ENCODE results near the gene KLF13.
A peak's percentile ranks its signal among the peaks of the same experiment; 100 is the strongest.
"Not testable (repeated sequence)": the region's sequence is repeated elsewhere in the genome, so short reads cannot be mapped to it uniquely, and the experiment has no call there.

KLF13 gene

GRCh38 chr15:31352339-31352751 is 25.7 kb downstream of the KLF13 start:
- peak overlapping the region in 2 of 3 experiments; percentile 17 to 78 for H3K27ac Mint-ChIP-seq
- H3K27me3 Mint-ChIP-seq (ENCODE audit: low read depth): no peaks in the 10 kb centered on the region
- TF ChIP-seq, protein P1, sequence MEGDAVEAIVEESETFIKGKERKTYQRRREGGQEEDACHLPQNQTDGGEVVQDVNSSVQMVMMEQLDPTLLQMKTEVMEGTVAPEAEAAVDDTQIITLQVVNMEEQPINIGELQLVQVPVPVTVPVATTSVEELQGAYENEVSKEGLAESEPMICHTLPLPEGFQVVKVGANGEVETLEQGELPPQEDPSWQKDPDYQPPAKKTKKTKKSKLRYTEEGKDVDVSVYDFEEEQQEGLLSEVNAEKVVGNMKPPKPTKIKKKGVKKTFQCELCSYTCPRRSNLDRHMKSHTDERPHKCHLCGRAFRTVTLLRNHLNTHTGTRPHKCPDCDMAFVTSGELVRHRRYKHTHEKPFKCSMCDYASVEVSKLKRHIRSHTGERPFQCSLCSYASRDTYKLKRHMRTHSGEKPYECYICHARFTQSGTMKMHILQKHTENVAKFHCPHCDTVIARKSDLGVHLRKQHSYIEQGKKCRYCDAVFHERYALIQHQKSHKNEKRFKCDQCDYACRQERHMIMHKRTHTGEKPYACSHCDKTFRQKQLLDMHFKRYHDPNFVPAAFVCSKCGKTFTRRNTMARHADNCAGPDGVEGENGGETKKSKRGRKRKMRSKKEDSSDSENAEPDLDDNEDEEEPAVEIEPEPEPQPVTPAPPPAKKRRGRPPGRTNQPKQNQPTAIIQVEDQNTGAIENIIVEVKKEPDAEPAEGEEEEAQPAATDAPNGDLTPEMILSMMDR (IDR thresholded peaks at IDR 0.05; ENCODE audit: unreplicated experiment in 3 of 3): no peak

GRCh38 chr15:31352911-31353811 is 26.5 kb downstream of the KLF13 start:
- Mint-ChIP-seq H3K27ac (peak overlapping the region; percentile 27 to 78 (median 73)), H3K4me3 (peak overlapping the region; percentile 1 to 47 (median 7)), H3K9me3 (no peaks in the 10 kb centered on the region), H3K36me3 (ENCODE audit: low read depth) (no peaks in the 10 kb centered on the region), H3K4me1 (peaks cover 62% of the 10 kb centered on the region), H3K27me3 (ENCODE audit: low read depth) (no peaks in the 10 kb centered on the region)
- TF ChIP-seq, protein P1 (IDR thresholded peaks at IDR 0.05; ENCODE audit: unreplicated experiment in 3 of 3): no peak

More at GRCh38 chr15:31352339-31352751, 25.7 kb downstream of the KLF13 start:
- Mint-ChIP-seq H3K9me3 (no peaks in the 10 kb centered on the region), H3K36me3 (ENCODE audit: low read depth) (no peaks in the 10 kb centered on the region), H3K4me1 (peaks cover 57% of the 10 kb centered on the region), H3K4me3 (peak overlapping the region in 2 of 3 experiments; percentile 2 to 47)

DNA sequence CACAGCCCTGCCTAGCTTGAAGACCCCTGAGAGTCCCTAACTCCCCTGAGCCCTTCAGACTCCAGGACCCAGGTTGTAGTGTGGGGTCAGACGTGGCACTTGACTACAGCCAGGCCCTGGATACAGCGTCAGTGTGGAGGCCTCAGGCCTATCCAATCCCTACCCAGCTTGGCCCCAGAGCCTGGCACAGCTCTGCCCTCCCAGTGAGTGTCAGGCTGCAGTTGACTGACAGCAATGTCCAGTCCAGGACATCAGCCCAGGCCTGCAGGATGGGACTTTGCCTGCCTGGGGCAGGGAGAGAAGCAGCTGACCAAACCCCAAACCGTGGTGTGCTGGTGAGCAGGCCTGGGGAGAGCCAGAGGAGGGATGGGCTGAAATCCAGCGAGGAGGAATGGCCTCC is 27.3 kb downstream of the KLF13 start:
- H3K4me1 Mint-ChIP-seq: peaks cover 70% of the 10 kb centered on the region
- H3K36me3 Mint-ChIP-seq (ENCODE audit: low read depth): no peaks in the 10 kb centered on the region
- peak overlapping the region in 1 of 3 experiments; percentile 27 for H3K27ac Mint-ChIP-seq
- H3K4me3 Mint-ChIP-seq: no peak overlapping the region
- H3K27me3 Mint-ChIP-seq (ENCODE audit: low read depth): no peaks in the 10 kb centered on the region
- TF ChIP-seq, protein P1 (IDR thresholded peaks at IDR 0.05; ENCODE audit: unreplicated experiment in 3 of 3): no peak
- H3K9me3 Mint-ChIP-seq: no peaks in the 10 kb centered on the region

DNA sequence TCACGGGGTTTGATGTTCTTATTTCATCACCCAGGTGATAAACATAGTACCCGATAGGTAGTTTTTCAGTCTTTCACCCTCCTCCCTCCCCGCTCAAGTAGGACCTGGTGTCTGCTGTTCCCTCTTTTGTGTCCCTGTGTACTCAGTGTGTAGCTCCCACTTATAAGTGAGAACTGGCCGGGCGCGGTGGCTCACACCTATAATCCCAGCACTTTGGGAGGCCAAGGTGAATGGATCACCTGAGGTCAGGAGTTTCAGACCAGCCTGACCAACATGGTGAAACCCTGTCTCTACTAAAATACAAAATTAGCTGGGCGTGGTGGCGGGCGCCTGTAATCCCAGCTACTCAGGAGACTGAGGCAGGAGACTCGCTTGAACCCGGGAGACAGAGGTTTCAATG is 29.5 kb downstream of the KLF13 start:
- not testable (repeated sequence) for H3K27ac Mint-ChIP-seq; H3K4me3 Mint-ChIP-seq; H3K36me3 Mint-ChIP-seq (ENCODE audit: low read depth); H3K9me3 Mint-ChIP-seq; H3K27me3 Mint-ChIP-seq (ENCODE audit: low read depth)
- peaks cover 52% of the 10 kb centered on the region for H3K4me1 Mint-ChIP-seq

- no peak overlapping the region for H3K27ac Mint-ChIP-seq
- H3K9me3 Mint-ChIP-seq: no peaks in the 10 kb centered on the region
- no peaks in the 10 kb centered on the region for H3K27me3 Mint-ChIP-seq (ENCODE audit: low read depth)
- H3K4me1 Mint-ChIP-seq: peaks cover 51% of the 10 kb centered on the region
- no peaks in the 10 kb centered on the region for H3K36me3 Mint-ChIP-seq (ENCODE audit: low read depth)
- no peak overlapping the region for H3K4me3 Mint-ChIP-seq
- TF ChIP-seq, protein P1 (IDR thresholded peaks at IDR 0.05; ENCODE audit: unreplicated experiment in 3 of 3): no peak
These were observed 30.5 kb downstream of the KLF13 start for GRCh38 chr15:31357148-31357547.

GRCh38 chr15:31358163-31358562 is 31.5 kb downstream of the KLF13 start:
- no peaks in the 10 kb centered on the region for H3K36me3 Mint-ChIP-seq (ENCODE audit: low read depth)
- no peak overlapping the region for H3K27ac Mint-ChIP-seq
- peaks cover 46% of the 10 kb centered on the region for H3K4me1 Mint-ChIP-seq
- H3K27me3 Mint-ChIP-seq (ENCODE audit: low read depth): no peaks in the 10 kb centered on the region
- TF ChIP-seq, protein P1 (IDR thresholded peaks at IDR 0.05; ENCODE audit: unreplicated experiment in 3 of 3): no peak
- no peaks in the 10 kb centered on the region for H3K9me3 Mint-ChIP-seq
- H3K4me3 Mint-ChIP-seq: no peak overlapping the region
